ENCODE data around the gene FCF1.

Gene FCF1

GRCh38 chr14:74712499-74713394 is at the start of gene FCF1, which contains the start of gene AREL1:
FCF1 (plus strand) TSS chr14:74713144; CDS start chr14:74713198, 54 bp downstream.
AREL1 (minus strand) TSS chr14:74713080; CDS start chr14:74685615, 27,465 bp downstream.
- Histone ChIP-seq H3K4me1 (peaks cover 0 to 36% (median 24%) of the 10 kb centered on the region in 4 donors), H3K36me3 (peaks cover 9 to 20% (median 13%) of the 10 kb centered on the region in 3 donors), H3K9me3 (no peaks in the 10 kb centered on the region), H3K4me3 (peak within 1 kb of the TSS; percentile 80 to 88), H3K27me3 (no peaks in the 10 kb centered on the region), H3K27ac (peak within 1 kb of the TSS; percentile 81 to 88)
- no peak for TF ChIP-seq CTCF (IDR thresholded peaks at IDR 0.05)
- intact Hi-C loops (cut with DNase I; ENCODE audit: low total_unique reads): loop anchor here (5.0 kb wide), 1 partner anchor 210 kb away; no protein-coding TSS in a partner anchor
- DNase-seq: peak; percentile 84 to 89

GRCh38 chr14:74663884-74664283 is 49.1 kb upstream of the FCF1 start:
- H3K4me3 ChIP-seq: no peak overlapping the region
- H3K9me3 ChIP-seq: no peaks in the 10 kb centered on the region
- DNase-seq: peak; percentile 90
- H3K27me3 ChIP-seq: no peaks in the 10 kb centered on the region
- peak overlapping the region; percentile 79 to 87 for H3K27ac ChIP-seq
- intact Hi-C loops (cut with DNase I; ENCODE audit: low total_unique reads): no loop called here
- H3K36me3 ChIP-seq: peaks cover 24 to 42% (median 37%) of the 10 kb centered on the region in 3 donors
- H3K4me1 ChIP-seq: peaks cover 0 to 68% (median 51%) of the 10 kb centered on the region in 4 donors
- TF ChIP-seq CTCF (IDR thresholded peaks at IDR 0.05): no peak

GRCh38 chr14:74664717-74665116 is 48.2 kb upstream of the FCF1 start:
- Histone ChIP-seq H3K9me3 (no peaks in the 10 kb centered on the region), H3K36me3 (peaks cover 31 to 50% (median 46%) of the 10 kb centered on the region in 3 donors), H3K4me1 (peaks cover 0 to 60% (median 49%) of the 10 kb centered on the region in 4 donors), H3K4me3 (no peak overlapping the region), H3K27me3 (no peaks in the 10 kb centered on the region), H3K27ac (peak overlapping the region; percentile 79 to 87)
- no peak for TF ChIP-seq CTCF (IDR thresholded peaks at IDR 0.05)
- intact Hi-C loops (cut with DNase I; ENCODE audit: low total_unique reads): no loop called here
- no peak for DNase-seq

GRCh38 chr14:74667758-74668157 is 45.2 kb upstream of the FCF1 start:
- no peak for TF ChIP-seq CTCF (IDR thresholded peaks at IDR 0.05)
- DNase-seq: no peak
- no peak overlapping the region for H3K4me3 ChIP-seq
- H3K9me3 ChIP-seq: no peaks in the 10 kb centered on the region
- peaks cover 0 to 61% (median 27%) of the 10 kb centered on the region in 4 donors for H3K4me1 ChIP-seq
- no peaks in the 10 kb centered on the region for H3K27me3 ChIP-seq
- no peak overlapping the region for H3K27ac ChIP-seq
- peaks cover 40 to 59% (median 57%) of the 10 kb centered on the region in 3 donors for H3K36me3 ChIP-seq
- intact Hi-C loops (cut with DNase I; ENCODE audit: low total_unique reads): no loop called here

GRCh38 chr14:74669256-74669655 is 43.7 kb upstream of the FCF1 start:
- peaks cover 0 to 46% (median 12%) of the 10 kb centered on the region in 4 donors for H3K4me1 ChIP-seq
- intact Hi-C loops (cut with DNase I; ENCODE audit: low total_unique reads): no loop called here
- H3K27ac ChIP-seq: no peak overlapping the region
- DNase-seq: no peak
- H3K27me3 ChIP-seq: no peaks in the 10 kb centered on the region
- no peaks in the 10 kb centered on the region for H3K9me3 ChIP-seq
- TF ChIP-seq CTCF (IDR thresholded peaks at IDR 0.05): no peak
- no peak overlapping the region for H3K4me3 ChIP-seq
- peaks cover 40 to 67% (median 54%) of the 10 kb centered on the region in 3 donors for H3K36me3 ChIP-seq

All from tibial artery (tissue), 4 donors.